Mucosa of descending colon (tissue), 3 donors: ENCODE results near the gene FAM131C. TPM values are rescaled to one million over a fixed set of nuclear protein-coding genes. Genes with fewer than 3 reads are reported as not detected.

Experiments used
- ATAC-seq: fragments of 200-7000 bp; cut with Tn5 transposase; one replicate; pipeline ENCODE4 v1.9.1; 2020; ENCODE audit warnings: mild to moderate bottlenecking, moderate library complexity
- DNase-seq, 3 donors: peaks; one replicate each; pipeline ENCODE4 v3.0.0-alpha.2; 2020
- H3K36me3 ChIP-seq: fragments of 200-600 bp; one replicate; pipeline ENCODE4 v1.8.0; 2021; ENCODE audit warnings: low read depth, mild to moderate bottlenecking
- H3K4me1 ChIP-seq: fragments of 200-600 bp; one replicate; pipeline ENCODE4 v1.8.0; 2021; ENCODE audit warnings: low read depth, mild to moderate bottlenecking
- H3K4me3 ChIP-seq: fragments of 200-600 bp; one replicate; pipeline ENCODE4 v1.8.0; 2021; ENCODE audit warnings: mild to moderate bottlenecking
- H3K9me3 ChIP-seq: fragments of 200-600 bp; one replicate; pipeline ENCODE4 v1.8.0; 2021; ENCODE audit warnings: mild to moderate bottlenecking
- intact Hi-C, 2 donors: fragments of 100-400 bp; cut with DNase I in 1 of 2; cut with micrococcal nuclease in 1 of 2; formaldehyde crosslinking; loops; one replicate each; pipeline versions ENCODE4 v1.11.0 to v1.11.1; 2022; cut with DNase I, micrococcal nuclease
- total RNA-seq, 3 donors: library from RNA; stranded (reverse); fragmentation: NEBNext Ultra II Directional in 2 of 3; extraction: Animal tissue kit (Norgen Biotek cat#: 25700) in 2 of 3; gene quantifications; one replicate each; pipeline versions ENCODE4 v1.2.1 to v1.2.4, GENCODE V29; 2021 to 2023
- TF ChIP-seq, protein P1 (sequence below): fragments of 200-600 bp; IDR thresholded peaks from one replicate; pipeline ENCODE4 v1.8.0; 2022; ENCODE audit warnings: antibody characterized with exemption, mild to moderate bottlenecking
- donor health status: DM: no; HTN: no; CAD: no; lungs with moderate emphysema.
- donor health status: DM: no; HTN: no; CAD: no.
- donor health status: DM: no; HTN: yes; CAD: no.

Gene FAM131C
- total RNA-seq, 3 donors from 2014 or later: 3.5 TPM; not detected in 2

DNA sequence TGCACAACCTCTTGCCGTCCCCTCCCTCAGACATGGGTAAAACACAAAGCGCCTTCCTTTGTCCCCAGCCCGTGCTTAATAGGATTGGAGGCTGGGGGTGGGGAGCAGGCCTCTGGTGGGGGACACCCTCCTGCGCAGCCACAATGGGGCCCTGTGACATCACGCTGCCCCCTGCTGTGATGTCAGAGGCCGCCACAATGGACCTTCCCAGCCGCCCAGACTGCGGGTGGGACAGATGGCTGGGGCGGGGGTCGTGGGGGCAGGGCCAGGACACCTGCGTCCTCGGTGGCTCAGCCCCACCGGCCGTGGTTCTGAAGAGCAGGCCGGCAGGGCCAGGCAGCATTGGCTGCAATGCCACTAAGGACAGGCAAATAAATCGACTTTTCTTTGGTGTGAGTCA, 42.6 kb upstream of the FAM131C start:
- DNase-seq (no peak), ATAC-seq (no peak)
- no peak overlapping the region for H3K4me3 ChIP-seq
- intact Hi-C loops: no loop called here
- H3K4me1 ChIP-seq: no peaks in the 10 kb centered on the region
- TF ChIP-seq, protein P1, sequence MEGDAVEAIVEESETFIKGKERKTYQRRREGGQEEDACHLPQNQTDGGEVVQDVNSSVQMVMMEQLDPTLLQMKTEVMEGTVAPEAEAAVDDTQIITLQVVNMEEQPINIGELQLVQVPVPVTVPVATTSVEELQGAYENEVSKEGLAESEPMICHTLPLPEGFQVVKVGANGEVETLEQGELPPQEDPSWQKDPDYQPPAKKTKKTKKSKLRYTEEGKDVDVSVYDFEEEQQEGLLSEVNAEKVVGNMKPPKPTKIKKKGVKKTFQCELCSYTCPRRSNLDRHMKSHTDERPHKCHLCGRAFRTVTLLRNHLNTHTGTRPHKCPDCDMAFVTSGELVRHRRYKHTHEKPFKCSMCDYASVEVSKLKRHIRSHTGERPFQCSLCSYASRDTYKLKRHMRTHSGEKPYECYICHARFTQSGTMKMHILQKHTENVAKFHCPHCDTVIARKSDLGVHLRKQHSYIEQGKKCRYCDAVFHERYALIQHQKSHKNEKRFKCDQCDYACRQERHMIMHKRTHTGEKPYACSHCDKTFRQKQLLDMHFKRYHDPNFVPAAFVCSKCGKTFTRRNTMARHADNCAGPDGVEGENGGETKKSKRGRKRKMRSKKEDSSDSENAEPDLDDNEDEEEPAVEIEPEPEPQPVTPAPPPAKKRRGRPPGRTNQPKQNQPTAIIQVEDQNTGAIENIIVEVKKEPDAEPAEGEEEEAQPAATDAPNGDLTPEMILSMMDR: no peak
- H3K36me3 ChIP-seq: no peaks in the 10 kb centered on the region
- H3K9me3 ChIP-seq: no peaks in the 10 kb centered on the region

DNA sequence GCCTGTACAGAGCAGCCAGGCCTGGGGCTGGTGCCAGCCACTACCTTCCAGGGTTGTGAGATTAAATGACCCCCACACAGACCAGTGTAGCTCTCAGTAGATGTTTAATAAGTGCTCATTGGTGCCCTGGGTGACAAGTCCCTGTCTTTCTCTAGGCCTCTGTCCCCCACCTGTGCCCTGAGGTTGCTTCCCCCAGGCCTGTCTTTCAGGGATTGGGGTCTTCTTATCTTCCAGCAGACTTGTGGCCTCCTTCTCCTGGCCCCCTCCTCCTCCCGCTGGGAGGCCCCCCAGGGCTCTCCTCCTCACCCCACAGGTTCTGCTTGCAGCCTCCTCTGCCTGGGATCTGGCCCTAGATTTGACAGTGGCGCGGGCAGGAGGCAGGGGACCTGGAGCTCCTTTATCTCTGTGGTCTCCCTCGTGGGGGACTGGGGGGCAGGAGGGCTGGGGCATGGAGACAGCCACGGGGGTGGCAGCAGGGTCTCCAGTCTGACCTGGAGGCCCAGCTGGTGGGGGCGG, 42.1 kb upstream of the FAM131C start:
- intact Hi-C loops: no loop called here

DNA sequence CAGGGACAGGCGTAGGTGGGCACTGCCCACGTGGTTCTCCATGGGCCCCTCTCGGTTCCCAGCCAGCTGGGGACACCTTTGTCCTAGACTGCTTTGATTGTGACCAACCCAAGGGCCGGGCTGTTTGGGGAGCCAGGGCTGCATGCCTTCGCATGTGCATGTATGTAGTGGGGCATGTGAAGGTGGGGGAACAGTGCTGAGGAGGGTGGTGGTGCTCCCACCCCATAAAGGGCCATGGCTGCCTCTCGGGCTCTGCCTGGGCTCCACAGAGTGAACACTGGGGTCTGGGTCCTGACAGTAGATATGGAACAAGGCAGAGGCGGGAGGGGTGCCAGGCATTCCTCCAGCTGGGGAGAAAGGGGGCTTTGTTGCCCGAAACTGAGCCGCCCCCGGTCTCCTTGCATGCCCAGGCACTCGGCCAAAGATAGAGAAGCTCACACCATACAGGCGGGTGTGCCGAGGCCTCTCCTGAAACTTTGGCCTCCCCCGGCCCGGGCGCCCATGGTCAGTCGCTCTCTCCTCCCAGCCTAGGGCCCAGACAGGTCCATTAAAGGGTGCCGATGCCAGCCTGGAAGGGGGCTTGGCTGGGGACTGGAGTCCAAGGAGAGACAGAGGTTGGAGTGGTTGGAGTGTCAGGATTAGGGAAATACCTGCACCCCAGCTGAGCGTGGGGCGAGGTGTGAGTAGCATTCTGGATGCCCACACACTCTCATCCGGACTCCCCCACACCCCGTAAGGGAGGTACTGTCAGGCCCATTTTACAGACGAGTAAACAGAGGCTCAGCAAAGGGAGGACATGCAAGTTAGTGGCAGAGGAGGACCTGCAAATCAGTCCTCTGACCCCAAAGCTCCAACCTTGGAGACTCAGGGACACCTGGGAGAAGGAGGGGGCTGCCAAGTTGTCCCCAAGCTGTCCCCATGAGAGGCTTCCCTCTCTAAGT, 41.3 kb upstream of the FAM131C start:
- no peak for DNase-seq

More for the DNA sequence above, 42.1 kb upstream of the FAM131C start:
- Histone ChIP-seq H3K4me1 (no peaks in the 10 kb centered on the region), H3K9me3 (no peaks in the 10 kb centered on the region), H3K4me3 (no peak overlapping the region), H3K36me3 (no peaks in the 10 kb centered on the region)
- ATAC-seq (no peak), DNase-seq (no peak)
- TF ChIP-seq, protein P1: no peak

DNA sequence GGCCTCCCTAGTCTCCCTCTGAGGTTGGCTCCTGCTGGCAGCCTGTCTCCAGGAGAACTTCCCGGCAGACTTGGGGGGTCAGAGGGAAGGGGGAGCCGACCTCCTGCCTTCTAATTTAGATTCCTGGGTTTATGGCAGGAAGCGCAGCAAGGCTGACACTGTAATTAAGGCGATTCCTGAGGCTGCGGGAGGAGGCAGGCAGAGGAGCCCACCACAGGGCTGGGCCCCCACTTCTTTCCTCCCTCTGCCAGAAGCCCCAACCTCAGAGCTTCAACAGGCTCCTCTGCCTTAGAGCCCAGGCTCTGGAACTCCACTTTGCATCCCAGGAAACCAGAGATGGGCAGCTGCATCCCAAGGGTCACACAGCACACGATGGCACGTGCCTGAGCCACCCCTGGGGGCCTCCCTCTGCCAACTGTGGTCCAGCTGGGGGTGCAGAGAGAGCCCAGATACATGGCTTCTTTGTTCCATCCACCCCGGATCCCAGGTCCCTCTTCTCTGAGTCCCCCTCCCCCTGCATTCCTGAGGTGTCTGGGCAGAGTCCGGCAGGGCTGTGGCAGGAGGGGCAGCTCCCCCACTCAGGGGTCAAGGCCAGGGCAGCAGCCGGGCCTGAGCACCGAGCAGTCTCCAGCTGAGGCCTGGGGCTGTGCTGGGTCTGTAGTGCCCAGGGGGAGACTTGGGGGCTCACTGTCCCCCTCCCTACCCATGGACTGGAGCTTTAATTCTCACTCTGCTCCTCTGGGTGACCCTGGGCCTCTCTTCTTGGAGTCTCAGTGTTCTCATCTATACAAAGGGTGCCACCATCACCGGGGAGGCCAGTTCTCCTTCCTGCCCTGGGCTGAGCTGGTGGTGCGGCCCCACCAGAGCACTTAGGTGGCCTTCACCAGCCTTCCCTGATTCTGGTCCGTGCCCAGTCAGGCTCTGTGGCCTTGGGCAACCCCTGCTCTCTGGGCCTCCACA, 39.4 kb upstream of the FAM131C start:
- Histone ChIP-seq H3K4me3 (no peak overlapping the region), H3K36me3 (no peaks in the 10 kb centered on the region), H3K4me1 (no peaks in the 10 kb centered on the region), H3K9me3 (peaks cover 9% of the 10 kb centered on the region)
- TF ChIP-seq, protein P1: no peak
- DNase-seq (no peak), ATAC-seq (no peak)
- intact Hi-C loops: no loop called here

More for the DNA sequence above, 41.3 kb upstream of the FAM131C start:
- Histone ChIP-seq H3K36me3 (no peaks in the 10 kb centered on the region), H3K4me3 (no peak overlapping the region), H3K4me1 (no peaks in the 10 kb centered on the region), H3K9me3 (no peaks in the 10 kb centered on the region)
- TF ChIP-seq, protein P1: no peak
- intact Hi-C loops: no loop called here
- no peak for ATAC-seq

DNA sequence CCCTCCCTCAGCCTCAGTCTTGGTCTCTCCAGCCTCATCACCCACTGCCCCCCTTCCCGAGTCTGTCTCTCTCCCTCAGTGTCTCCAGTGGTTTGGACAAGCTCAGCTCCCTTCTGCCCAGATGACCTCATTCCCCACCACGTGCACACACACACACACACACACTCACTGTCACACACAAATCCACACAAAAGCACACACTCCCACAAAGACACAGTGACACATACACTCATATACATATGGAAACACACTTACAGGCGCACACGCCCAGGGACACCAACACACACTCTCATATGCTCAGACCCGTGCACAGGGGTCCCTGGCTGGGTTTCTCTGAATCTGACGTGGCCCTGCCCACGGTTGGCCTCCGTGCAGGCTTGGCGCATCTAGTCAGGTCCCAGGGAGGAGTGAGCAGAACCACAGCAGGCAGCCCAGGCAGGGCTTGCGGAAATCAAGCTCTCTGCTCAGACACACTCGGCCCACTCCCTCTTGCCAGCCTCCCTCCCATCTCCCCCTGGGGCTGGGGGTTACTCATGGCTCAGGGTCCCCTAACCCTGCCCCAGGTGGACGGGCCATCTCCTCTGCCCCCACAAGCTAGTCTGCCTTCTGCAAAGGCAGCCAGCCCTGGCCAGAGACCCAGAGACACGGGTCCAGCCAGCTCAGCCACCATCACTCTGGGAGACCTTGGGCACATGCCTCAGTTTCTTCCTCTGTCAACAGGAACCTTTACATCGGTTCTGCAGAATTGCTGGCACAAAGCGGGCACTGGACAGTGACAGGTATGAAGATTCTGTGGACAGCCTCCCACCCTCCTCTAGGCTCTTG, 38.5 kb upstream of the FAM131C start:
- peak; percentile 37 for ATAC-seq
- H3K9me3 ChIP-seq: peaks cover 10% of the 10 kb centered on the region
- TF ChIP-seq, protein P1: no peak
- peak in 1 of 3 donors; percentile 10 for DNase-seq
- H3K36me3 ChIP-seq: no peaks in the 10 kb centered on the region
- H3K4me1 ChIP-seq: no peaks in the 10 kb centered on the region
- intact Hi-C loops: no loop called here
- no peak overlapping the region for H3K4me3 ChIP-seq
